ENCODE data around the gene CAMTA1. TPM values are rescaled to one million over a fixed set of nuclear protein-coding genes. Genes with fewer than 3 reads are reported as not detected.
"Not testable (repeated sequence)": the region's sequence is repeated elsewhere in the genome, so short reads cannot be mapped to it uniquely, and the experiment has no call there.

Gene CAMTA1
- total RNA-seq, 1 donor from 2014 or later = 63.8 TPM

DNA sequence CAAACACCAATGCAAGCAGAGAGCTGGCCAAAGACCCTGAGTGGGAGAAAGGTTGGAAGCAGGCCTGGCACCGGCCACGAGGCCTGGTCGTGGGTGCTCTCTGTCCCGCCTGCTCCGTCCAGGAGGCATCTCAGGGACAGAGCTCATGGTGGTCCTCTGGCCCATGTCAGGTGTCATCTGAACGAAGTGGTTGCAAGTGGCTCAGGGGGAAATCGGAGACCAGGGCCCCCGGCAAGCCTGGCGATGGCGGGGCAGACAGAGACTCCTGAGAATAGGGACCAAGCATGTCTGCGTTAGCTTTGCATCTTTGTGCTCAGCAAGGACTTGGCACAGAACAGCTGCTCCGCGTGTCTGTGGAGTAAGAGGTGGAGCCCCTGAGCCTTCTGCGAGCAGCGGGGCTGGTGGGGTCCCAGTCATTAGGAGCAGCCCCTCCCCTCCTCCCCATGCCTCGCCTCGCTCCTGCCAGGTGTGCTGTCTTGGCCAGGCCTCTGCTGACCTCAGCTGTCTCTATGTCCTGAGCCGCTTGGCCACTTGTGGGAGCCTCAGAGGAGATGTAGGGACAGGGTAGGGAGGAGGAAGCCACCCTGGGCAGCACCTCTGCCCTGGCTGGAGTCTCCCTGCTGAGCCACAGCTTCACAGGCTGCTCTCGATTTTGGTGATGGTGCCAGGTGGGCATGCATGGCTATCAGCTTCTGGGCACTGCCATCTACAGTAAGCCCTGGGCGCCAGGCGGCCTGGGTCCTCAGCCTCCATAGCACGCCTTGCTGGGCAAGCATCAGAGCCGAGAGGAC lies 622.9 kb downstream of the CAMTA1 start:
- Mint-ChIP-seq H3K27ac (ENCODE audit: unreplicated experiment) (no peak overlapping the region), H3K9me3 (ENCODE audit: low read depth) (no peaks in the 10 kb centered on the region), H3K36me3 (ENCODE audit: low read depth) (no peaks in the 10 kb centered on the region), H3K4me1 (ENCODE audit: low read depth) (peaks cover 1% of the 10 kb centered on the region), H3K4me3 (ENCODE audit: unreplicated experiment) (no peak overlapping the region), H3K27me3 (ENCODE audit: low read depth) (no peaks in the 10 kb centered on the region)
- DNase-seq (ENCODE audit: low spot score) = peak; percentile 85
- no peak for TF ChIP-seq CTCF (IDR thresholded peaks at IDR 0.05)

DNA sequence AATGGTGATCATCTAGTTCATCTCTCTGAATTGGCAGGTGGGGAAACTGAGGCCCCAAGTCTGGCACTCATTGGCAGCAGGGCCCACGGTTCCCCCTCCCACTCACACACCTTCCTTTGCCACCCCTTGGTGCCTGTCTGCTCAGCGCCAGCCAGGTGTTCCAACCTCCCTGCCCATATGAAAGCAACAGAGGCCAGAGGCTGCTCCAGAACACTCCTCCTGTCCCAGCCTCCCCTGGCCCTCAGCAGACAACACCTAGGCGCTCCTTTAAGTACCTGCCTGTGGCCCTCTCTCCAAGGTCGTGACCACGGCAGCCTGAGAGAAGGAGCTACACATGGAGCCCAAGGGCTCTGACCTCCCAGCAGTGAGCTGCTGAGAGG lies 623.5 kb downstream of the CAMTA1 start:
- TF ChIP-seq CTCF (IDR thresholded peaks at IDR 0.05) = no peak

DNA sequence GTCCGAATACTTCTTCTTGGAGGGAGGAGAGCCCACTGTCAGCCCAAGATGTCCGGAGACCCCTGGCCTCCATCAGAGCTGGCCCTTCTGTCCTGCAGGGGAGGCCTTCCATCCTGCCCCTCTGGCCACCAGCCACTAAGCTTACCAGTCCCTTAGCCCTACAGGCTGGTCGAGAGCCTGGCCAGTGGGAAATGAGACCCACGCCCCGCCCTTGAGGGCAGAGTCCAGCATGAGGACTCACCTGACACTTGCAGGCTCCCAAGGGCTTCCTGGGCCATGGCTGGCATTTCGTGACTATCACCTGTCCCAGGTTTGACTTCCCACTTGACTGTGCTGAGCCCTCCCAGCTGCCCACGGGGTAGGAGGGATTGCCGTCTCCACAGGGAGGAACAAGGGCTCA lies 624.0 kb downstream of the CAMTA1 start:
- no peak for TF ChIP-seq CTCF (IDR thresholded peaks at IDR 0.05)

More for the DNA sequence above, 623.5 kb downstream of the CAMTA1 start:
- Mint-ChIP-seq H3K4me1 (ENCODE audit: low read depth) (no peaks in the 10 kb centered on the region), H3K9me3 (ENCODE audit: low read depth) (no peaks in the 10 kb centered on the region), H3K4me3 (ENCODE audit: unreplicated experiment) (no peak overlapping the region), H3K36me3 (ENCODE audit: low read depth) (no peaks in the 10 kb centered on the region), H3K27ac (ENCODE audit: unreplicated experiment) (no peak overlapping the region), H3K27me3 (ENCODE audit: low read depth) (no peaks in the 10 kb centered on the region)
- peak; percentile 61 for DNase-seq (ENCODE audit: low spot score)

GRCh38 chr1:7410156-7410555 lies 624.9 kb downstream of the CAMTA1 start:
- no peak overlapping the region for H3K27ac Mint-ChIP-seq (ENCODE audit: unreplicated experiment)
- no peaks in the 10 kb centered on the region for H3K27me3 Mint-ChIP-seq (ENCODE audit: low read depth)
- H3K4me3 Mint-ChIP-seq (ENCODE audit: unreplicated experiment) = no peak overlapping the region
- H3K4me1 Mint-ChIP-seq (ENCODE audit: low read depth) = no peaks in the 10 kb centered on the region
- no peaks in the 10 kb centered on the region for H3K36me3 Mint-ChIP-seq (ENCODE audit: low read depth)
- DNase-seq (ENCODE audit: low spot score) = peak; percentile 43
- TF ChIP-seq CTCF (IDR thresholded peaks at IDR 0.05) = no peak
- no peaks in the 10 kb centered on the region for H3K9me3 Mint-ChIP-seq (ENCODE audit: low read depth)

More for the DNA sequence above, 624.0 kb downstream of the CAMTA1 start:
- H3K27me3 Mint-ChIP-seq (ENCODE audit: low read depth) = no peaks in the 10 kb centered on the region
- H3K36me3 Mint-ChIP-seq (ENCODE audit: low read depth) = no peaks in the 10 kb centered on the region
- H3K27ac Mint-ChIP-seq (ENCODE audit: unreplicated experiment) = no peak overlapping the region
- DNase-seq (ENCODE audit: low spot score) = peak; percentile 75
- no peak overlapping the region for H3K4me3 Mint-ChIP-seq (ENCODE audit: unreplicated experiment)
- H3K9me3 Mint-ChIP-seq (ENCODE audit: low read depth) = no peaks in the 10 kb centered on the region
- H3K4me1 Mint-ChIP-seq (ENCODE audit: low read depth) = no peaks in the 10 kb centered on the region

DNA sequence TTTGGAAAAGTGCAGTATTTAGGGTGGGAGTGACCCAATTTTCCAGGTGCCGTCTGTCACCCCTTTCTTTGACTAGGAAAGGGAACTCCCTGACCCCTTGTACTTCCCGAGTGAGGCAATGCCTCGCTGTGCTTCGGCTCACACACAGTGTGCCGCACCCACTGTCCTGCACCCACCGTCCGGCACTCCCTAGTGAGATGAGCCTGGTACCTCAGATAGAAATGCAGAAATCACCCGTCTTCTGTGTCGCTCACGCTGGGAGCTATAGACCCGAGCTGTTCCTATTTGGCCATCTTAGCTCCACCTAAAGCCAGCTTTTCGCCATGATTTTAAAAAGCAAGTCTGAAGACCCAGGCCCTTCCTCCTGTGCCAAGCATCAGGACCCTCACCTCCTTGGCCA lies 632.4 kb downstream of the CAMTA1 start:
- Mint-ChIP-seq H3K4me1 (ENCODE audit: low read depth) (peaks cover 29% of the 10 kb centered on the region), H3K9me3 (ENCODE audit: low read depth) (peaks cover 10% of the 10 kb centered on the region)
- H3K36me3 Mint-ChIP-seq (ENCODE audit: low read depth); H3K27ac Mint-ChIP-seq (ENCODE audit: unreplicated experiment); H3K4me3 Mint-ChIP-seq (ENCODE audit: unreplicated experiment); H3K27me3 Mint-ChIP-seq (ENCODE audit: low read depth): not testable (repeated sequence)
- peak; percentile 24 for DNase-seq (ENCODE audit: low spot score)
